Stomach (tissue), 4 donors: ENCODE results near the gene UHRF2.

Experiments
- POLR2A ChIP-seq, 4 donors: fragments of 450-650 bp; IDR thresholded peaks; one replicate each; pipeline ENCODE4 v1.6.1; 2016; ENCODE audit warnings: antibody characterized with exemption in 4 of 4, control low read depth in 2 of 4, mild to moderate bottlenecking in 1 of 4, moderate library complexity in 1 of 4
- TF ChIP-seq, protein P1 (sequence below), 7 experiments: fragments of 450-650 bp in 4 of 7; fragments of 200-600 bp in 3 of 7; sonication (generic) in 3 of 7; IDR thresholded peaks; one replicate each; pipeline ENCODE4 v1.5.1; 2016 to 2019; ENCODE audit warnings: antibody characterized with exemption in 7 of 7, control low read depth in 2 of 7, mild to moderate bottlenecking in 1 of 7

DNA sequence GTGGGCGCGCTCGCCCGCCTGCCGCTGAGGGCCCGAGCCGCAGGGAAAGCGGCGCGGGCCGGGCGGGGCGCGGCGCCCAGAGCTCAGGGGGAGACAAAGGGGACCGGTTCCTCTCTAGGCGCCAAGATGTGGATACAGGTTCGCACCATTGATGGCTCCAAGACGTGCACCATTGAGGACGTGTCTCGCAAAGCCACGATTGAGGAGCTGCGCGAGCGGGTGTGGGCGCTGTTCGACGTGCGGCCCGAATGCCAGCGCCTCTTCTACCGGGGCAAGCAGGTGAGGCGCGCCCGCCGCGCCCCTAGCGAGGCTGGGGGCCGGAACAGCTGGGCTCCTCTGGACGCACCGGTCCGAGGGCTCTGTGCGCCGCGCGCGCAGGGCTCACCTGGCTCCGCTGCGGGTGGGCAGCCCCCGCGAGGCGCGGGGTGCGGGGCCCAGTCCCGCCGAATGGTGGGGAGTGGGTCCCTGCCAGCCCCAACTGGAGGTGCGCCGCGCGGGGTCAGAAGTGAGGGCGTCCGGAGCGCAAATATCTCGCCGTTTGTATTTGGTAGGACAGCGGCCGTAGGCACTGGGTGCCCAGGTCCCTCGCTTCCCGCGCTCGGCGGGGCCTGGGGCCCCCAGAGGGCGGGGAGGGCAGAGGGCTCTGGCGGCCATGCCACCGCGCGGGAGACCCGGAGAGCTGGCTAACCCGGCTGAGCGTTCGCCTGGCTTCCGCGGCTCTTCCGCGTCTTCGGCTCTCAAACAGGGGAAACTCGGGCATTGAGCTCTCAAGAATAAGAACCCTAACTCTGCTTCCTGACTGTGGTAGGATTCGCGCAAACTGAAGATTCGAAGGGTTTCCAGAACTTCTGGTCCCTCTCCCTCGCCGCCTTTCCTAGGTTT is 607 bp downstream of the UHRF2 start:
- TF ChIP-seq, protein P1, sequence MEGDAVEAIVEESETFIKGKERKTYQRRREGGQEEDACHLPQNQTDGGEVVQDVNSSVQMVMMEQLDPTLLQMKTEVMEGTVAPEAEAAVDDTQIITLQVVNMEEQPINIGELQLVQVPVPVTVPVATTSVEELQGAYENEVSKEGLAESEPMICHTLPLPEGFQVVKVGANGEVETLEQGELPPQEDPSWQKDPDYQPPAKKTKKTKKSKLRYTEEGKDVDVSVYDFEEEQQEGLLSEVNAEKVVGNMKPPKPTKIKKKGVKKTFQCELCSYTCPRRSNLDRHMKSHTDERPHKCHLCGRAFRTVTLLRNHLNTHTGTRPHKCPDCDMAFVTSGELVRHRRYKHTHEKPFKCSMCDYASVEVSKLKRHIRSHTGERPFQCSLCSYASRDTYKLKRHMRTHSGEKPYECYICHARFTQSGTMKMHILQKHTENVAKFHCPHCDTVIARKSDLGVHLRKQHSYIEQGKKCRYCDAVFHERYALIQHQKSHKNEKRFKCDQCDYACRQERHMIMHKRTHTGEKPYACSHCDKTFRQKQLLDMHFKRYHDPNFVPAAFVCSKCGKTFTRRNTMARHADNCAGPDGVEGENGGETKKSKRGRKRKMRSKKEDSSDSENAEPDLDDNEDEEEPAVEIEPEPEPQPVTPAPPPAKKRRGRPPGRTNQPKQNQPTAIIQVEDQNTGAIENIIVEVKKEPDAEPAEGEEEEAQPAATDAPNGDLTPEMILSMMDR (IDR thresholded peaks at IDR 0.05): no peak
- no peak for TF ChIP-seq POLR2A (IDR thresholded peaks at IDR 0.05)
